GM12878 (cell line): ENCODE results near the gene NUDT13. TPM values are rescaled to one million over a fixed set of nuclear protein-coding genes. Genes with fewer than 3 reads are reported as not detected.

Source experiments
- ATAC-seq: fragments of 200-7000 bp; cut with Tn5 transposase; 3 replicates; pipeline ENCODE4 v1.9.1; 2020; ENCODE audit warnings: mild to moderate bottlenecking, moderate library complexity
- BruUV-seq: library from RNA; stranded (reverse); fragments of 400-500 nt; replicated peaks from 2 replicates; lab custom pipeline; 2021; lab: Mats Ljungman, UMichigan
- CTCF ChIA-PET: fragments of 300-600 bp; sonication (Branson Sonifier 250); formaldehyde crosslinking; extraction: SDS; loops from one replicate; lab custom pipeline; 2021; ENCODE audit warnings: inconsistent platforms; lab: Yijun Ruan, JAX
- POLR2A ChIA-PET: fragments of 350-600 bp; formaldehyde crosslinking; extraction: SDS; loops from one replicate; lab custom pipeline; 2021; ENCODE audit warnings: inconsistent platforms; lab: Charles Lee
- RAD21 ChIA-PET: fragments of 300-600 bp; sonication (Branson Sonifier 250); formaldehyde crosslinking; loops from one replicate; lab custom pipeline; 2023; ENCODE audit warnings: antibody characterized with exemption; ENCODE audit not compliant: unreplicated experiment; lab: Charles Lee
- SMC1A ChIA-PET: fragments of 300-600 bp; sonication (Branson Sonifier 250); formaldehyde crosslinking; loops from one replicate; lab custom pipeline; 2023; ENCODE audit not compliant: unreplicated experiment, uncharacterized antibody; lab: Charles Lee
- DNase-seq: peaks from one replicate; pipeline ENCODE4 v3.0.0-alpha.2; 2011; ENCODE audit warnings: low read depth, low spot score
- FAIRE-seq: peaks from 3 replicates; lab custom pipeline; 2011; peaks lifted over from hg19 to GRCh38; lab: Jason Lieb, UNC
- H2AFZ ChIP-seq: 2 replicates; pipeline ENCODE4 v1.6.0; 2011; ENCODE audit warnings: low read depth, low read length, control low read depth; ENCODE audit not compliant: control insufficient read depth
- H3K27ac ChIP-seq: 2 replicates; pipeline ENCODE4 v1.5.1; 2011; ENCODE audit warnings: control low read depth; ENCODE audit not compliant: control insufficient read depth, insufficient read depth
- H3K27me3 ChIP-seq, 2 experiments: replicated peaks in 1 of 2; 2 replicates each; pipeline versions ENCODE4 v1.6.0 to v1.6.1; 2011; ENCODE audit warnings: low read length in 1 of 2; ENCODE audit not compliant: control insufficient read depth in 2 of 2, insufficient read depth in 2 of 2
- H3K36me3 ChIP-seq, 2 experiments: 2 replicates each; pipeline ENCODE4 v1.5.1; 2011; ENCODE audit warnings: low read length in 1 of 2; ENCODE audit not compliant: control insufficient read depth in 2 of 2, insufficient read depth in 2 of 2
- H3K4me1 ChIP-seq: 2 replicates; pipeline ENCODE4 v1.6.1; 2011; ENCODE audit warnings: mild to moderate bottlenecking, low read length, moderate library complexity, mixed read lengths; ENCODE audit not compliant: control insufficient read depth, insufficient read depth
- H3K4me2 ChIP-seq: 2 replicates; pipeline ENCODE4 v1.6.0; 2011; ENCODE audit warnings: control low read depth; ENCODE audit not compliant: control insufficient read depth, insufficient read depth
- H3K4me3 ChIP-seq: fragments of 200-600 bp; sonication (generic); 2 replicates; pipeline ENCODE4 v1.5.1; 2016
- H3K79me2 ChIP-seq: 2 replicates; pipeline ENCODE4 v1.6.0; 2011; ENCODE audit warnings: low read length; ENCODE audit not compliant: control insufficient read depth, insufficient read depth
- H3K9ac ChIP-seq: 2 replicates; pipeline ENCODE4 v1.8.0; 2011; ENCODE audit warnings: low read length, control low read depth, mixed read lengths; ENCODE audit not compliant: control insufficient read depth, insufficient read depth
- H3K9me3 ChIP-seq: replicated peaks from 3 replicates; pipeline ENCODE4 v1.5.1; 2011; ENCODE audit warnings: mild to moderate bottlenecking, low read length; ENCODE audit not compliant: control insufficient read depth, insufficient read depth
- H4K20me1 ChIP-seq: 2 replicates; pipeline ENCODE4 v1.6.0; 2011; ENCODE audit not compliant: control insufficient read depth, insufficient read depth
- ATF7 ChIP-seq: fragments of 450-650 bp; IDR thresholded peaks from 2 replicates; pipeline ENCODE4 v1.6.1; 2016; ENCODE audit warnings: low read depth, mild to moderate bottlenecking
- BHLHE40 ChIP-seq, 2 experiments: fragments of 450-650 bp in 1 of 2; IDR thresholded peaks; 2 replicates each; pipeline ENCODE4 v1.6.1; 2011 to 2017; ENCODE audit warnings: low read depth in 2 of 2, borderline replicate concordance in 1 of 2, improper control_type of control experiment in 1 of 2, low read length in 1 of 2, mild to moderate bottlenecking in 1 of 2
- BMI1 ChIP-seq: fragments of 450-650 bp; IDR thresholded peaks from 2 replicates; pipeline ENCODE4 v1.6.1; 2016; ENCODE audit warnings: mild to moderate bottlenecking, moderate library complexity, borderline replicate concordance
- BRCA1 ChIP-seq: IDR thresholded peaks from 2 replicates; pipeline ENCODE4 v1.6.1; 2011; ENCODE audit warnings: low read depth, low read length, improper control_type of control experiment
- EP300 ChIP-seq, 2 experiments: fragments of 150-350 bp in 1 of 2; IDR thresholded peaks; 2 replicates each; pipeline ENCODE4 v1.6.1; 2011 to 2012; ENCODE audit warnings: low read depth in 2 of 2, low read length in 2 of 2, borderline replicate concordance in 1 of 2, improper control_type of control experiment in 1 of 2, inconsistent platforms in 1 of 2; ENCODE audit not compliant: control insufficient read depth in 1 of 2
- HCFC1 ChIP-seq: fragments of 150-350 bp; IDR thresholded peaks from 2 replicates; pipeline ENCODE4 v1.6.1; 2014; ENCODE audit warnings: low read length
- IRF4 ChIP-seq: IDR thresholded peaks from 2 replicates; pipeline ENCODE4 v1.6.1; 2011; ENCODE audit warnings: low read depth, low read length
- MXI1 ChIP-seq: fragments of 150-350 bp; IDR thresholded peaks from 2 replicates; pipeline ENCODE4 v1.6.1; 2011; ENCODE audit warnings: low read depth, mild to moderate bottlenecking, inconsistent platforms, low read length, improper control_type of control experiment
- NRF1 ChIP-seq: conservative IDR thresholded peaks from 2 replicates; pipeline ENCODE4 v1.6.1; 2011; ENCODE audit warnings: mild to moderate bottlenecking, low read depth, low read length, improper control_type of control experiment
- RBBP5 ChIP-seq: fragments of 200-600 bp; sonication (generic); conservative IDR thresholded peaks from 2 replicates; pipeline ENCODE4 v1.6.1; 2016
- ZBED1 ChIP-seq: IDR thresholded peaks from 2 replicates; pipeline ENCODE4 v1.6.1; 2016; ENCODE audit warnings: borderline replicate concordance
- WGBS: methylation state at CpG from one replicate; pipeline ENCODE4 v1.1.6; 2016; ENCODE audit warnings: low lambda C conversion rate; ENCODE audit not compliant: insufficient replicate concordance, insufficient coverage; ENCODE audit errors: missing lambda C conversion rate; 5-methylcytosine and 5-hydroxymethylcytosine counted together
- in situ Hi-C: fragments of 300-500 bp; cut with MboI; formaldehyde crosslinking; loops from 9 replicates; pipeline ENCODE4 v1.14.3; 2018; ENCODE audit warnings: mixed read lengths
- intact Hi-C: fragments of 100-400 bp; cut with micrococcal nuclease; formaldehyde crosslinking; loops from one replicate; pipeline ENCODE4 v1.14.2; 2022; ENCODE audit not compliant: unreplicated experiment
- polyA plus RNA-seq, 11 experiments: library from polyadenylated mRNA; depleted of rRNA in 4 of 11; unstranded in 6 of 11; stranded (reverse) in 5 of 11; fragments of >200 nt; fragmentation: Nextera tagmentation in 4 of 11; fragmentation: Illumina TruSeq in 1 of 11; extraction: Ambion mirVana in 4 of 11; extraction: Trizol in 1 of 11; gene quantifications; 1 replicate in 1 of 11; 2 replicates in 10 of 11; pipeline versions ENCODE4 v1.2.1 to v1.2.3, GENCODE V29; 2011 to 2016; ENCODE audit warnings: inconsistent platforms in 2 of 11, missing spikeins in 2 of 11, low read depth in 1 of 11
- total RNA-seq, 4 experiments: library from RNA; depleted of rRNA in 3 of 4; stranded (reverse); fragments of >200 nt in 3 of 4; fragmentation: Illumina TruSeq in 1 of 4; extraction: Trizol in 1 of 4; gene quantifications; 2 replicates each; pipeline versions ENCODE4 v1.2.1 to v1.2.3, GENCODE V29; 2013 to 2021
- TF ChIP-seq, protein P1 (sequence below): fragments of 450-650 bp; formaldehyde crosslinking; IDR thresholded peaks from 2 replicates; pipeline ENCODE4 v1.4.0; 2022; ENCODE audit warnings: mild to moderate bottlenecking, moderate library complexity
- TF ChIP-seq, protein P2 (sequence below): IDR thresholded peaks from 2 replicates; pipeline ENCODE4 v1.6.1; 2012; ENCODE audit warnings: low read depth, low read length, improper control_type of control experiment
- TF ChIP-seq, protein P3 (sequence below): IDR thresholded peaks from 2 replicates; pipeline ENCODE4 v1.6.1; 2012; ENCODE audit warnings: low read depth, low read length, improper control_type of control experiment
- TF ChIP-seq, protein P4 (sequence below): fragments of 150-350 bp; IDR thresholded peaks from 2 replicates; pipeline ENCODE4 v1.6.1; 2014; ENCODE audit warnings: mild to moderate bottlenecking, low read depth, low read length

Gene NUDT13
- total and polyA plus RNA-seq, 10 of the 15 experiments (the other 5 are each of a cell fraction or from before 2014, with no cell fraction given): 0.72 to 6.1 (median 1.9) TPM

DNA sequence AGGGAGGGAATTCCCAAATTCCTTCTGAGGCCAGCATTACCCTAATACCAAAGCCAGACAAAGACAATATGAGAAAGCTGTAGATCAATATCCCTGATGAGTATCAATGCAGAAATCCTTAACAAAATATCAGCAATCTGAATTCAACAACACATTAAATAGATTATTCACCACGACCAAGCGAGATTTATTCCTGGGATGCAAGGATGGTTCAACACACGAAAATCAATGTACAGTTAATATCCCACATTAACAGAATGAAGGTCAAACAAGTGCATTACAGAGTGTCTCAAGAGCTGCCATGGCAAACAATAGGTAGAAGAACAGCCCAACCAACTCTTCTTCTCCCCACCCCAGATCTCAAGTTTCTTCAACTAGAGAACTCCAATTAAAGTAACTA, 51.4 kb downstream of the NUDT13 start:
- ChIA-PET RAD21 (no interaction called here), CTCF (interaction anchor here (0.8 to 4.2 kb wide), 4 partner anchors 16 to 109 kb away, joined by 3 to 29 read pairs (median 4); partner anchors contain the start of gene P4HA1), SMC1A (interaction anchor here (0.7 to 3.2 kb wide), 4 partner anchors 8 to 793 kb away, joined by 3 to 11 read pairs (median 4); no protein-coding TSS in a partner anchor), POLR2A (interaction anchor here (0.5 to 1.8 kb wide), 3 partner anchors 65 to 161 kb away, joined by 4 to 7 read pairs (median 4); partner anchors contain the start of gene P4HA1)
- 100% methylated on average over 3 of the region's 3 CpGs for WGBS
- no peak overlapping the region for H3K27ac ChIP-seq
- H3K4me2 ChIP-seq: no peak overlapping the region
- H3K36me3 ChIP-seq: peaks cover 0 to 7% of the 10 kb centered on the region in 2 experiments; a peak in 3 of 4 replicates
- in situ Hi-C loops: loop anchor here (5.0 to 10.0 kb wide), 2 partner anchors 64 to 797 kb away; partner anchors contain the start of gene P4HA1
- H2AFZ ChIP-seq: no peak overlapping the region
- no peaks in the 10 kb centered on the region for H4K20me1 ChIP-seq
- H3K79me2 ChIP-seq: peaks cover 45% of the 10 kb centered on the region
- FAIRE-seq (no peak), ATAC-seq (peak; percentile 18; the same call in 2 of the 3 replicates), DNase-seq (no peak)
- intact Hi-C loops: no loop called here
- no peaks in the 10 kb centered on the region for H3K4me1 ChIP-seq
- no peaks in the 10 kb centered on the region for H3K27me3 ChIP-seq
- no peaks in the 10 kb centered on the region; the same call in 2 of the 3 replicates for H3K9me3 ChIP-seq
- BruUV-seq: no TSS peak
- H3K4me3 ChIP-seq: no peak overlapping the region; the same call in 1 of the 2 replicates
- H3K9ac ChIP-seq: no peak overlapping the region
- TF ChIP-seq, protein P1, sequence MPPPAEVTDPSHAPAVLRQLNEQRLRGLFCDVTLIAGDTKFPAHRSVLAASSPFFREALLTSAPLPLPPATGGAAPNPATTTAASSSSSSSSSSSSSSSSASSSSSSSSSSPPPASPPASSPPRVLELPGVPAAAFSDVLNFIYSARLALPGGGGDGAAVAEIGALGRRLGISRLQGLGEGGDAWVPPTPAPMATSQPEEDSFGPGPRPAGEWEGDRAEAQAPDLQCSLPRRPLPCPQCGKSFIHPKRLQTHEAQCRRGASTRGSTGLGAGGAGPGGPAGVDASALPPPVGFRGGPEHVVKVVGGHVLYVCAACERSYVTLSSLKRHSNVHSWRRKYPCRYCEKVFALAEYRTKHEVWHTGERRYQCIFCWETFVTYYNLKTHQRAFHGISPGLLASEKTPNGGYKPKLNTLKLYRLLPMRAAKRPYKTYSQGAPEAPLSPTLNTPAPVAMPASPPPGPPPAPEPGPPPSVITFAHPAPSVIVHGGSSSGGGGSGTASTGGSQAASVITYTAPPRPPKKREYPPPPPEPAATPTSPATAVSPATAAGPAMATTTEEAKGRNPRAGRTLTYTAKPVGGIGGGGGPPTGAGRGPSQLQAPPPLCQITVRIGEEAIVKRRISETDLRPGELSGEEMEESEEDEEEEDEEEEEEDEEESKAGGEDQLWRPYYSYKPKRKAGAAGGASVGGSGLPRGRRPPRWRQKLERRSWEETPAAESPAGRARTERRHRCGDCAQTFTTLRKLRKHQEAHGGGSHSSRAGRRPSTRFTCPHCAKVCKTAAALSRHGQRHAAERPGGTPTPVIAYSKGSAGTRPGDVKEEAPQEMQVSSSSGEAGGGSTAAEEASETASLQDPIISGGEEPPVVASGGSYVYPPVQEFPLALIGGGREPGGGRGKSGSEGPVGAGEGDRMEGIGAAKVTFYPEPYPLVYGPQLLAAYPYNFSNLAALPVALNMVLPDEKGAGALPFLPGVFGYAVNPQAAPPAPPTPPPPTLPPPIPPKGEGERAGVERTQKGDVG: no peak
- TF ChIP-seq, protein P2, sequence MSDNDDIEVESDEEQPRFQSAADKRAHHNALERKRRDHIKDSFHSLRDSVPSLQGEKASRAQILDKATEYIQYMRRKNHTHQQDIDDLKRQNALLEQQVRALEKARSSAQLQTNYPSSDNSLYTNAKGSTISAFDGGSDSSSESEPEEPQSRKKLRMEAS: no peak
- TF ChIP-seq, protein P3, sequence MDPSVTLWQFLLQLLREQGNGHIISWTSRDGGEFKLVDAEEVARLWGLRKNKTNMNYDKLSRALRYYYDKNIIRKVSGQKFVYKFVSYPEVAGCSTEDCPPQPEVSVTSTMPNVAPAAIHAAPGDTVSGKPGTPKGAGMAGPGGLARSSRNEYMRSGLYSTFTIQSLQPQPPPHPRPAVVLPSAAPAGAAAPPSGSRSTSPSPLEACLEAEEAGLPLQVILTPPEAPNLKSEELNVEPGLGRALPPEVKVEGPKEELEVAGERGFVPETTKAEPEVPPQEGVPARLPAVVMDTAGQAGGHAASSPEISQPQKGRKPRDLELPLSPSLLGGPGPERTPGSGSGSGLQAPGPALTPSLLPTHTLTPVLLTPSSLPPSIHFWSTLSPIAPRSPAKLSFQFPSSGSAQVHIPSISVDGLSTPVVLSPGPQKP: no peak
- TF ChIP-seq MXI1: no peak
- TF ChIP-seq ZBED1: no peak
- TF ChIP-seq, protein P4, sequence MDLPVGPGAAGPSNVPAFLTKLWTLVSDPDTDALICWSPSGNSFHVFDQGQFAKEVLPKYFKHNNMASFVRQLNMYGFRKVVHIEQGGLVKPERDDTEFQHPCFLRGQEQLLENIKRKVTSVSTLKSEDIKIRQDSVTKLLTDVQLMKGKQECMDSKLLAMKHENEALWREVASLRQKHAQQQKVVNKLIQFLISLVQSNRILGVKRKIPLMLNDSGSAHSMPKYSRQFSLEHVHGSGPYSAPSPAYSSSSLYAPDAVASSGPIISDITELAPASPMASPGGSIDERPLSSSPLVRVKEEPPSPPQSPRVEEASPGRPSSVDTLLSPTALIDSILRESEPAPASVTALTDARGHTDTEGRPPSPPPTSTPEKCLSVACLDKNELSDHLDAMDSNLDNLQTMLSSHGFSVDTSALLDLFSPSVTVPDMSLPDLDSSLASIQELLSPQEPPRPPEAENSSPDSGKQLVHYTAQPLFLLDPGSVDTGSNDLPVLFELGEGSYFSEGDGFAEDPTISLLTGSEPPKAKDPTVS: no peak
- TF ChIP-seq RBBP5: no peak
- TF ChIP-seq BMI1: no peak
- no peak for TF ChIP-seq HCFC1
- TF ChIP-seq EP300 (IDR thresholded peaks at IDR 0.05; ENCODE audit: borderline replicate concordance in 1 of 2, control insufficient read depth in 1 of 2, low read depth in 2 of 2, low read length in 2 of 2): no peak
- no peak for TF ChIP-seq NRF1
- no peak for TF ChIP-seq BRCA1
- no peak for TF ChIP-seq ATF7
- no peak for TF ChIP-seq IRF4
- no peak for TF ChIP-seq BHLHE40 (IDR thresholded peaks at IDR 0.05; ENCODE audit: borderline replicate concordance in 1 of 2, low read depth in 2 of 2, low read length in 1 of 2)
